Stimulated activated CD8-positive, alpha-beta memory T cell treated with anti-CD3 and anti-CD28 coated beads, Interleukin-7, amount 100 ng/mL, for 4 hours (primary cell): ENCODE data around the gene CHN1.

Experiments
- DNase-seq, 2 donors: peaks; one replicate each; pipeline ENCODE4 v3.0.0-alpha.2; 2020; ENCODE audit warnings: low read depth in 2 of 2

The CHN1 gene

GRCh38 chr2:174827371-174828369, 177.5 kb downstream of the CHN1 start:
- DNase-seq = no peak

GRCh38 chr2:174826051-174826450, 179.1 kb downstream of the CHN1 start:
- no peak for DNase-seq

- no peak for DNase-seq
These were observed 181.1 kb downstream of the CHN1 start for GRCh38 chr2:174824068-174824467.

GRCh38 chr2:174821628-174822027, 183.6 kb downstream of the CHN1 start:
- no peak for DNase-seq

GRCh38 chr2:174820361-174820760, 184.8 kb downstream of the CHN1 start:
- DNase-seq = no peak

- no peak for DNase-seq
These were observed 189.7 kb downstream of the CHN1 start for GRCh38 chr2:174815526-174815925.

- DNase-seq = no peak
These were observed 193.1 kb downstream of the CHN1 start for GRCh38 chr2:174812037-174812436.

GRCh38 chr2:174807931-174808330, 197.2 kb downstream of the CHN1 start:
- DNase-seq = no peak

- no peak for DNase-seq
These were observed 199.4 kb downstream of the CHN1 start for GRCh38 chr2:174805803-174806202.

- DNase-seq = no peak
These were observed 202.7 kb downstream of the CHN1 start for GRCh38 chr2:174802459-174802858.

- no peak for DNase-seq
These were observed 204.6 kb downstream of the CHN1 start for GRCh38 chr2:174800436-174801205.

GRCh38 chr2:174798801-174799200, 206.4 kb downstream of the CHN1 start:
- DNase-seq = no peak

GRCh38 chr2:174797781-174798276, 207.4 kb downstream of the CHN1 start:
- DNase-seq = no peak

GRCh38 chr2:174796319-174796771, 208.8 kb downstream of the CHN1 start:
- DNase-seq = no peak

GRCh38 chr2:174794851-174795374, 210.3 kb downstream of the CHN1 start:
- DNase-seq = no peak

- DNase-seq = no peak
These were observed 212.7 kb downstream of the CHN1 start for GRCh38 chr2:174792309-174793025.

- DNase-seq = no peak
These were observed 213.4 kb downstream of the CHN1 start for GRCh38 chr2:174791746-174792280.

- no peak for DNase-seq
These were observed 214.2 kb downstream of the CHN1 start for GRCh38 chr2:174791020-174791419.

- DNase-seq = no peak
These were observed 216.2 kb downstream of the CHN1 start for GRCh38 chr2:174789001-174789400.

- DNase-seq = no peak
These were observed 216.8 kb downstream of the CHN1 start for GRCh38 chr2:174788291-174788929.
